GM23248 (cell line): ENCODE data around the gene ZYX. TPM values are rescaled to one million over a fixed set of nuclear protein-coding genes. Genes with fewer than 3 reads are reported as not detected.

Source experiments
- DNase-seq: peaks from one replicate; pipeline ENCODE4 v3.0.0-alpha.2; 2015
- H2AFZ ChIP-seq: fragments of 200-600 bp; sonication (generic); 2 replicates; pipeline ENCODE4 v1.6.1; 2016; ENCODE audit warnings: antibody characterized with exemption
- H3F3A ChIP-seq: fragments of 200-600 bp; sonication (generic); 2 replicates; pipeline ENCODE4 v1.6.1; 2016; ENCODE audit warnings: mild to moderate bottlenecking, antibody characterized with exemption, mixed run types; ENCODE audit not compliant: insufficient read depth
- H3K27ac ChIP-seq: fragments of 200-600 bp; sonication (generic); 2 replicates; pipeline ENCODE4 v1.5.1; 2016; ENCODE audit warnings: mild to moderate bottlenecking
- H3K27me3 ChIP-seq: fragments of 200-600 bp; sonication (generic); replicated peaks from 2 replicates; pipeline ENCODE4 v1.6.1; 2016; ENCODE audit warnings: mild to moderate bottlenecking; ENCODE audit not compliant: insufficient read depth
- H3K36me3 ChIP-seq: fragments of 200-600 bp; sonication (generic); 2 replicates; pipeline ENCODE4 v1.6.1; 2016; ENCODE audit warnings: low read depth, mild to moderate bottlenecking
- H3K4me1 ChIP-seq: fragments of 200-600 bp; sonication (generic); 2 replicates; pipeline ENCODE4 v1.6.1; 2016; ENCODE audit warnings: mild to moderate bottlenecking; ENCODE audit not compliant: insufficient read depth
- H3K4me2 ChIP-seq: fragments of 200-600 bp; sonication (generic); one replicate; pipeline ENCODE4 v1.6.1; 2016; ENCODE audit warnings: mild to moderate bottlenecking; ENCODE audit not compliant: unreplicated experiment
- H3K4me3 ChIP-seq: fragments of 200-600 bp; sonication (generic); 2 replicates; pipeline ENCODE4 v1.5.1; 2016; ENCODE audit warnings: mild to moderate bottlenecking
- H3K79me2 ChIP-seq: fragments of 200-600 bp; sonication (generic); 2 replicates; pipeline ENCODE4 v1.6.1; 2016; ENCODE audit warnings: mild to moderate bottlenecking; ENCODE audit not compliant: insufficient read depth
- H3K9ac ChIP-seq: fragments of 200-600 bp; sonication (generic); 2 replicates; pipeline ENCODE4 v1.6.1; 2016; ENCODE audit warnings: mild to moderate bottlenecking
- H3K9me2 ChIP-seq: fragments of 200-600 bp; sonication (generic); 2 replicates; pipeline ENCODE4 v1.6.1; 2016; ENCODE audit warnings: mixed run types, mild to moderate bottlenecking, moderate library complexity; ENCODE audit not compliant: insufficient read depth
- H3K9me3 ChIP-seq: fragments of 200-600 bp; sonication (generic); one replicate; pipeline ENCODE4 v1.6.1; 2017; ENCODE audit warnings: low read depth
- H4K20me1 ChIP-seq: fragments of 200-600 bp; sonication (generic); 2 replicates; pipeline ENCODE4 v1.6.0; 2016; ENCODE audit not compliant: insufficient read depth
- EZH2 ChIP-seq: fragments of 200-600 bp; sonication (generic); IDR thresholded peaks from 2 replicates; pipeline ENCODE4 v1.6.1; 2018; ENCODE audit warnings: antibody characterized with exemption, mild to moderate bottlenecking; ENCODE audit not compliant: insufficient read depth, poor library complexity, severe bottlenecking
- EZH2phosphoT487 ChIP-seq: fragments of 200-600 bp; sonication (generic); IDR thresholded peaks from 2 replicates; pipeline ENCODE4 v1.6.1; 2018; ENCODE audit warnings: antibody characterized with exemption, moderate library complexity, mild to moderate bottlenecking, low read depth; ENCODE audit not compliant: insufficient read depth
- WGBS, 2 experiments: methylation state at CpG; one replicate each; pipeline ENCODE4 v1.1.6; 2015 to 2017; ENCODE audit warnings: low lambda C conversion rate in 2 of 2, low coverage in 1 of 2; ENCODE audit errors: missing lambda C conversion rate in 2 of 2; 5-methylcytosine and 5-hydroxymethylcytosine counted together
- in situ Hi-C: fragments of 300-500 bp; cut with MboI; formaldehyde crosslinking; loops from 2 replicates; pipeline ENCODE4 v1.15.0; 2020
- polyA plus RNA-seq: library from polyadenylated mRNA; unstranded; fragments of >200 nt; fragmentation: Nextera tagmentation; extraction: Ambion mirVana; gene quantifications from 2 replicates; pipeline ENCODE4 v1.2.1, GENCODE V29; 2016
- total RNA-seq: library from RNA; depleted of rRNA; stranded (reverse); fragments of >200 nt; shearing (Covaris generic); gene quantifications from 2 replicates; pipeline ENCODE4 v1.2.3, GENCODE V29; 2014

The ZYX gene
- total and polyA plus RNA-seq, 2 experiments from 2014 or later, result 148 to 380 TPM

DNA sequence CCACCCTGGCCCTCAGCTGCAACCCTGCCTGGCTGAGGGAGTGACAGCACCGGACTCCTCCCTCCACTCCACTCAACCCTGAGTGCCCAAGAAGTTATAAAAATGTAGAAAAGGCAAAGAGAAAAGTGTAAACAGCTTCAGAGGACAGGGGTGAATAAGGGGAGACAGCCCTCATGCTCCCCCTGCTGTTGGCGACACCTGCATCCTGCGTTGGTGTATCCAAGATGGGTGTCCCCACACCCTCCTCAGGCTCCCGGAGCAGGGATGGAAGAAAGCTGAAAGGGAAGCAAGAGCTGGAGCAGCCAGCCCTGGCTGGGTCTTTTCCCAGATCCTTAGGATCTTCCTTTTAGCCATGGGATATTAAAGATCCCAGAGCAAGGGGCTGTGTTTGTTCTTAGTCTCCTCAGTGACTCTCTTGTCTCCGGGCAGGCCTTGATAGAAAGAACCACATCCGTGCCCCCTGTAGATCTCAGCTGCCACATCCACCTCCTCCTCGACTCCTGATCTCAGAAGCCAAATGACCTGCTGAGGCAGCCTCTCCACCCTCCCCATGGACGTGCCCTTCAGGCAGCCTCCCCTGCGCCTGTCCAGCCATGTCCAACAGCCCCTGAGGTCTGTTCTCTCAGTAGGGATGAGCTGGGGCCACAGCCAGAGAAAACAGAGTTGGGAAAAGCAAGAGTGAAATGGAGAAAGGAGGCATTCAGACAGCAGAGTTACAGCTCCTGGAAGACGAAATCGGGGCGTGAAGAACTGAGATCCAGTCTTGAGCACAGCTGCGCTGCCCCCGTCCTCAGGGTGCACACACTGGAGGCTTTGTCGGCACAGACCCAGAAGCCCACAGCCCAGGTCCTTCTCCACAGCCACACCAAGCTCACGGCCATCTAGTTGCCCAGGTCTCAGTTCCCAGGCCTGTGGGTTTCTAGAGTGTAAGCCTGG lies 25.4 kb upstream of the ZYX start:
- Histone ChIP-seq H3K9ac (no peak overlapping the region), H3K4me3 (no peak overlapping the region), H3K36me3 (no peaks in the 10 kb centered on the region), H3K9me2 (no peaks in the 10 kb centered on the region), H3F3A (no peaks in the 10 kb centered on the region), H3K9me3 (no peaks in the 10 kb centered on the region), H3K79me2 (no peaks in the 10 kb centered on the region), H3K4me1 (no peaks in the 10 kb centered on the region), H3K4me2 (no peak overlapping the region), H2AFZ (no peak overlapping the region), H3K27me3 (peaks cover 5% of the 10 kb centered on the region; the same call in 1 of the 2 replicates), H4K20me1 (no peaks in the 10 kb centered on the region), H3K27ac (no peak overlapping the region)
- in situ Hi-C loops, result no loop called here
- TF ChIP-seq EZH2phosphoT487 (no peak), EZH2 (no peak)
- WGBS, 2 experiments, result 72 to 73% methylated on average over 16 of the region's 16 CpGs
- DNase-seq, result no peak

DNA sequence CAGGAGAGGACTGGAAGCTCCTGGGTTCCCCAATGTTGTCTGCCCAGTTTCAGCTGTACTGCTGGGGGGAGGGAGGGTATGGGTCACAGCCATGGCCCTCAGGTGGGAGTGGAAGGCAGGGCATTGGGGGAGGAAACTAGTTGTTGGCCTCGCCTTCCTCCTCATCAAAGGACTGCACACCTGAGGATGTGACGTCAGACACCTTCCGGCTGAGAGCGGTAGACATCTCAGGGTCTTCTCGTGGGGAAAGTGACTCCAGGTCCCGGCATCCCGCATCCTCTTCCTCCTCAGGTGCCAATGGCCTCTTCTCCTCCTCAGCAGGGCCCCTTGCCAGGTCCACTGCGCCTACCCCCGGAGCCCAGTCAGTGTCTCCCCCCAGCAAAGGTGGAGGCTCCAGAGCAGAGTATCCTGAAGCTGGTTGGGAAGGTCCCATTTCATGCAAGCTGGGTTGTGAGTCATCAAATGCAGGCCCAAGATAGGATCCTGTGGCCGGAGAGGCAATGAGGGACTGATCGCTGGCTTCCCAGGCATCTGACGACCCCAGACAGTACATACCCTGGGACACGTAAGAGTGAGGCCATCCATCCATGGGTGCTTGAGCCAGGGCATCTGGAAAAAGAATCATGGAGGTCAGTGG lies 24.6 kb upstream of the ZYX start:
- no peaks in the 10 kb centered on the region for H3K4me1 ChIP-seq
- DNase-seq, result no peak
- TF ChIP-seq EZH2 (no peak), EZH2phosphoT487 (no peak)
- H3K4me2 ChIP-seq, result no peak overlapping the region
- H3K36me3 ChIP-seq, result no peaks in the 10 kb centered on the region
- no peaks in the 10 kb centered on the region for H3K9me3 ChIP-seq
- in situ Hi-C loops, result no loop called here
- no peaks in the 10 kb centered on the region for H3F3A ChIP-seq
- H3K9ac ChIP-seq, result no peak overlapping the region
- 76 to 78% methylated on average over 13 of the region's 13 CpGs for WGBS, 2 experiments
- no peaks in the 10 kb centered on the region for H3K79me2 ChIP-seq
- H3K4me3 ChIP-seq, result no peak overlapping the region
- no peaks in the 10 kb centered on the region for H4K20me1 ChIP-seq
- H2AFZ ChIP-seq, result no peak overlapping the region
- no peak overlapping the region for H3K27ac ChIP-seq
- no peaks in the 10 kb centered on the region for H3K9me2 ChIP-seq
- H3K27me3 ChIP-seq, result peaks cover 10% of the 10 kb centered on the region; the same call in 1 of the 2 replicates

DNA sequence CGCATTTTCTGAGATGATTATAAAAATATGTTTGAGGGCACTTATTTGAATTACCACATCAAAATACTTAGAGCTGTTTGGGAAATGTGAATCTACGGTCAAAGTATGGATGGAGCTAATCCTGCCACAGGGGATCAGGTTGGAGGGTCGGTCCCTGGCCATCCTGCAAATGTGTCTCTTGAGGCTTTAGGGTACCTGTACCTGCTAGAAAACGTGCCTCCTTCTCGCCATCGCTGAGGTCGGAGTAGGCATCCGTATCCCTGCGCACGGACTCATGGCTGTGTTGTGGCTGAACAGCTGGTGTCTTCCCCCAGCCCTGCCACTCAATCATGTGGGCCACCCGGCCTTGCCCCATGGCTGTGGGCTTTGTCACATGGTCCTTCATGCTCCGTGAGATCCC lies 22.5 kb upstream of the ZYX start:
- in situ Hi-C loops, result no loop called here
- Histone ChIP-seq H3K9me2 (no peaks in the 10 kb centered on the region), H2AFZ (no peak overlapping the region), H3K27ac (no peak overlapping the region), H3K4me3 (no peak overlapping the region), H4K20me1 (no peaks in the 10 kb centered on the region), H3K27me3 (peaks cover 19% of the 10 kb centered on the region), H3K79me2 (no peaks in the 10 kb centered on the region), H3K4me1 (no peaks in the 10 kb centered on the region), H3K9ac (no peak overlapping the region), H3K36me3 (no peaks in the 10 kb centered on the region), H3F3A (no peaks in the 10 kb centered on the region), H3K9me3 (no peaks in the 10 kb centered on the region), H3K4me2 (no peak overlapping the region)
- TF ChIP-seq EZH2, result no peak
- TF ChIP-seq EZH2phosphoT487, result no peak
- DNase-seq, result no peak
- WGBS, 2 experiments, result 75 to 83% methylated on average over 12 of the region's 12 CpGs

DNA sequence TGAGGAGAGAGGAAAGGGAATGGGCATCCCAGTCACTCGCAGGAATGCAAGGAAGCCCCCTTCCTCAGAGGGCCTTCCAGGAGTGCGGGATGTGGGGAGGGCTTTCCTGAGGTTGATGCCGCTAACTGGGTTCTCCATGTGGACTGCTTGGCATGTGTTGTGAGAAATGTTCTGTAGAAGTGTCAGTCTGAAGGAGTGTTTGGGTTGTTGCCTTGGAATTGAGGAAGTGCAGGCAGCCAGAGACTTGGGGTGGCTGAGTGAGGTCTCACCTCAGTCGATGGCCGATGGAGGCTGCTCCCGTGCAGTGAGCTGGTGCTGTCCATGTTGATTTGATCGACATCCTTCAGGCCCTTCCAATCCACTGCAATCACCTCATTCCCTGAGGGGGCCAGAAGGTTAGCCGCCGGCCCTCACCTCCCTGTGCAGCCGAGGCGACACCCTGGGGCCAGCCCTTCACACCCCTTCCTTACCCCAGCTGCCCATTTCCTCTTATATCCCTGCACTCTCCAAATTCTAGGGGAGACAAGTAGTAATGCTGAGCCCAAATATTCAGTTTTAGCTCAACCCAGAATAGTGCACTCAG lies 21.3 kb upstream of the ZYX start:
- H3K27ac ChIP-seq, result no peak overlapping the region
- in situ Hi-C loops, result no loop called here

More for the DNA sequence above, 21.3 kb upstream of the ZYX start:
- Histone ChIP-seq H3K4me3 (no peak overlapping the region), H3K4me1 (no peaks in the 10 kb centered on the region), H2AFZ (no peak overlapping the region), H3K9me2 (no peaks in the 10 kb centered on the region), H3F3A (no peaks in the 10 kb centered on the region), H3K36me3 (no peaks in the 10 kb centered on the region), H4K20me1 (no peaks in the 10 kb centered on the region), H3K27me3 (peaks cover 30% of the 10 kb centered on the region), H3K9me3 (no peaks in the 10 kb centered on the region), H3K79me2 (no peaks in the 10 kb centered on the region), H3K9ac (no peak overlapping the region), H3K4me2 (no peak overlapping the region)
- WGBS, 2 experiments, result 84 to 85% methylated on average over 11 of the region's 11 CpGs
- DNase-seq, result no peak
- TF ChIP-seq EZH2phosphoT487 (no peak), EZH2 (no peak)
